ENCODE results near the gene USP13. TPM values are rescaled to one million over a fixed set of nuclear protein-coding genes. Genes with fewer than 3 reads are reported as not detected.

Gene USP13
- total and polyA plus RNA-seq, 10 of the 15 experiments (the other 5 are each of a cell fraction or from before 2014, with no cell fraction given), result 3.2 to 20.8 (median 9.0) TPM

DNA sequence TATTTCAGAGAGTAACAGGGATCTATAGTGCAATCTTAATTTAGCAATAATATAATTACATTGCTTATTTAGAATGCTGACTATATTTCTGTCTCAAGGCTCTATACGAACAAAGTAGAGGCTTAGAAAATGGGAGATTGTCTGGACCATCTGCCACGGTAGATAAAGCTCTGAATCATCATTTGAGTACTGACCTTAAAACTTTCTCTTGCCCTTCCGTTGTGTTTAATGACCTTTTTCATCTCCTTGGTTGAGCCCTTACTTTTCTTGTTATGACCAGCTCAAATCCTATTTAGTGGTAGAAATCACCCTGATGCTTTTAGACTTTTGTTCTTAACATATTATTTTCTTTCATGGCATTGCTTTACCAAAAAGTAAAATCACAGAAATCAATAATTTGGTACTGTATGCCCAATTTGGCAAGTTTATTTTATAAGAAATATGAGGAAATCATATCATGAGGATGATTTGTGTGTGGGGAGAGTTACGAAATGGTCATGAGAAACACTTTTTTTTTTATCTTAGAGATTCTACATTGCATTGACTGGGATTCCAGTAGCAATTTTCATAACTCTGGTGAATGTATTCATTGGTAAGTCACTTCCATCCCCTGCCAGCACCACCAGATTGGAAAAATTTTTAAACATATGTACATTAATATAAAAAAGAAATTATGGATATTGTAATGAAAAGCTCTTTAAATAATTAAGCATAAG lies 37.2 kb upstream of the USP13 start:
- no peaks in the 10 kb centered on the region for H3K9me3 ChIP-seq (replicated peaks; ENCODE audit: control insufficient read depth, insufficient read depth, low read length)
- no TSS peak for BruUV-seq (replicated peaks)
- ChIA-PET RAD21 (ENCODE audit: unreplicated experiment) (interaction anchor here (1.4 kb wide), 1 partner anchor 53 kb away, joined by 4 read pairs; the partner anchor contains the start of gene ACTL6A), CTCF (interaction anchor here (1.7 kb wide), 1 partner anchor 20 kb away, joined by 4 read pairs; no protein-coding TSS in a partner anchor), POLR2A (interaction anchor here (1.1 kb wide), 1 partner anchor 11 kb away, joined by 3 read pairs; the partner anchor contains the start of genes MRPL47 and NDUFB5), SMC1A (ENCODE audit: uncharacterized antibody, unreplicated experiment) (interaction anchor here (0.6 kb wide), 1 partner anchor 54 kb away, joined by 3 read pairs; no protein-coding TSS in a partner anchor)
- no peak for DNase-seq (ENCODE audit: low read depth, low spot score)
- no peak overlapping the region for H3K9ac ChIP-seq (ENCODE audit: control insufficient read depth, insufficient read depth, low read length)
- in situ Hi-C loops (cut with MboI) (no loop called here), intact Hi-C loops (cut with micrococcal nuclease; ENCODE audit: unreplicated experiment) (no loop called here)
- no peak for ATAC-seq
- H3K4me1 ChIP-seq (ENCODE audit: control insufficient read depth, insufficient read depth, low read length), result no peaks in the 10 kb centered on the region
- H2AFZ ChIP-seq (ENCODE audit: control insufficient read depth, low read depth, low read length), result no peak overlapping the region
- H4K20me1 ChIP-seq (ENCODE audit: control insufficient read depth, insufficient read depth), result no peaks in the 10 kb centered on the region
- H3K4me3 ChIP-seq, result no peak overlapping the region
- H3K36me3 ChIP-seq (ENCODE audit: control insufficient read depth in 2 of 2, insufficient read depth in 2 of 2, low read length in 1 of 2), result peaks cover 0 to 10% of the 10 kb centered on the region in 2 experiments; a peak in 2 of 4 replicates
- H3K79me2 ChIP-seq (ENCODE audit: control insufficient read depth, insufficient read depth, low read length), result peaks cover 2% of the 10 kb centered on the region
- no peak overlapping the region for H3K27ac ChIP-seq (ENCODE audit: control insufficient read depth, insufficient read depth)
- 50% methylated on average over 4 of the region's 4 CpGs for WGBS (ENCODE audit: insufficient coverage, insufficient replicate concordance, low lambda C conversion rate, missing lambda C conversion rate)
- no peak overlapping the region for H3K4me2 ChIP-seq (ENCODE audit: control insufficient read depth, insufficient read depth)
- peak; percentile 35 for FAIRE-seq
- no peaks in the 10 kb centered on the region for H3K27me3 ChIP-seq (replicated peaks in 1 of 2; ENCODE audit: control insufficient read depth in 2 of 2, insufficient read depth in 2 of 2, low read length in 1 of 2)
- TF ChIP-seq, protein P1, sequence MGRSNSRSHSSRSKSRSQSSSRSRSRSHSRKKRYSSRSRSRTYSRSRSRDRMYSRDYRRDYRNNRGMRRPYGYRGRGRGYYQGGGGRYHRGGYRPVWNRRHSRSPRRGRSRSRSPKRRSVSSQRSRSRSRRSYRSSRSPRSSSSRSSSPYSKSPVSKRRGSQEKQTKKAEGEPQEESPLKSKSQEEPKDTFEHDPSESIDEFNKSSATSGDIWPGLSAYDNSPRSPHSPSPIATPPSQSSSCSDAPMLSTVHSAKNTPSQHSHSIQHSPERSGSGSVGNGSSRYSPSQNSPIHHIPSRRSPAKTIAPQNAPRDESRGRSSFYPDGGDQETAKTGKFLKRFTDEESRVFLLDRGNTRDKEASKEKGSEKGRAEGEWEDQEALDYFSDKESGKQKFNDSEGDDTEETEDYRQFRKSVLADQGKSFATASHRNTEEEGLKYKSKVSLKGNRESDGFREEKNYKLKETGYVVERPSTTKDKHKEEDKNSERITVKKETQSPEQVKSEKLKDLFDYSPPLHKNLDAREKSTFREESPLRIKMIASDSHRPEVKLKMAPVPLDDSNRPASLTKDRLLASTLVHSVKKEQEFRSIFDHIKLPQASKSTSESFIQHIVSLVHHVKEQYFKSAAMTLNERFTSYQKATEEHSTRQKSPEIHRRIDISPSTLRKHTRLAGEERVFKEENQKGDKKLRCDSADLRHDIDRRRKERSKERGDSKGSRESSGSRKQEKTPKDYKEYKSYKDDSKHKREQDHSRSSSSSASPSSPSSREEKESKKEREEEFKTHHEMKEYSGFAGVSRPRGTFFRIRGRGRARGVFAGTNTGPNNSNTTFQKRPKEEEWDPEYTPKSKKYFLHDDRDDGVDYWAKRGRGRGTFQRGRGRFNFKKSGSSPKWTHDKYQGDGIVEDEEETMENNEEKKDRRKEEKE (IDR thresholded peaks at IDR 0.05), result no peak
- no peak for TF ChIP-seq CBX3 (IDR thresholded peaks at IDR 0.05; ENCODE audit: borderline replicate concordance, low read depth)
- TF ChIP-seq SMC3 (IDR thresholded peaks at IDR 0.05; ENCODE audit: borderline replicate concordance, low read length), result no peak
- TF ChIP-seq CBFB (IDR thresholded peaks at IDR 0.05; ENCODE audit: low read depth), result no peak
- no peak for TF ChIP-seq MLLT1 (IDR thresholded peaks at IDR 0.05)
- no peak for TF ChIP-seq RCOR1 (conservative IDR thresholded peaks at IDR 0.05; ENCODE audit: low read depth, low read length)
- TF ChIP-seq HDAC6 (IDR thresholded peaks at IDR 0.05; ENCODE audit: unreplicated experiment), result no peak
- TF ChIP-seq TCF12 (IDR thresholded peaks at IDR 0.05; ENCODE audit: low read depth, low read length), result no peak
- TF ChIP-seq RFX5 (IDR thresholded peaks at IDR 0.05; ENCODE audit: low read depth, low read length), result no peak
- no peak for TF ChIP-seq ASH2L (IDR thresholded peaks at IDR 0.05; ENCODE audit: borderline replicate concordance, low read depth)
- TF ChIP-seq NFYA (IDR thresholded peaks at IDR 0.05; ENCODE audit: borderline replicate concordance, low read depth, low read length), result no peak
- TF ChIP-seq, protein P2, sequence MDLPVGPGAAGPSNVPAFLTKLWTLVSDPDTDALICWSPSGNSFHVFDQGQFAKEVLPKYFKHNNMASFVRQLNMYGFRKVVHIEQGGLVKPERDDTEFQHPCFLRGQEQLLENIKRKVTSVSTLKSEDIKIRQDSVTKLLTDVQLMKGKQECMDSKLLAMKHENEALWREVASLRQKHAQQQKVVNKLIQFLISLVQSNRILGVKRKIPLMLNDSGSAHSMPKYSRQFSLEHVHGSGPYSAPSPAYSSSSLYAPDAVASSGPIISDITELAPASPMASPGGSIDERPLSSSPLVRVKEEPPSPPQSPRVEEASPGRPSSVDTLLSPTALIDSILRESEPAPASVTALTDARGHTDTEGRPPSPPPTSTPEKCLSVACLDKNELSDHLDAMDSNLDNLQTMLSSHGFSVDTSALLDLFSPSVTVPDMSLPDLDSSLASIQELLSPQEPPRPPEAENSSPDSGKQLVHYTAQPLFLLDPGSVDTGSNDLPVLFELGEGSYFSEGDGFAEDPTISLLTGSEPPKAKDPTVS (IDR thresholded peaks at IDR 0.05; ENCODE audit: low read depth, low read length), result no peak
- no peak for TF ChIP-seq PAX5 (IDR thresholded peaks at IDR 0.05; ENCODE audit: borderline replicate concordance, low read depth, low read length)
- no peak for TF ChIP-seq RAD21 (IDR thresholded peaks at IDR 0.05; ENCODE audit: insufficient read depth, low read depth, low read length)
- no peak for TF ChIP-seq ZBED1 (IDR thresholded peaks at IDR 0.05; ENCODE audit: borderline replicate concordance)
- no peak for TF ChIP-seq BACH1 (IDR thresholded peaks at IDR 0.05; ENCODE audit: borderline replicate concordance)
- no peak for TF ChIP-seq EP300 (IDR thresholded peaks at IDR 0.05; ENCODE audit: borderline replicate concordance in 1 of 2, control insufficient read depth in 1 of 2, low read depth in 2 of 2, low read length in 2 of 2)
- no peak for TF ChIP-seq KDM1A (IDR thresholded peaks at IDR 0.05; ENCODE audit: borderline replicate concordance)
